Suprapubic skin (tissue), 4 donors: ENCODE data around the gene MCTP1. TPM values are rescaled to one million over a fixed set of nuclear protein-coding genes. Genes with fewer than 3 reads are reported as not detected.

Experiments
- DNase-seq, 2 donors: peaks; one replicate each; pipeline ENCODE4 v3.0.0-alpha.2; 2019; ENCODE audit warnings: low spot score in 2 of 2
- H3K27ac ChIP-seq: fragments of 200-600 bp; sonication (generic); one replicate; pipeline ENCODE4 v1.5.1; 2019
- H3K27me3 ChIP-seq: fragments of 200-600 bp; sonication (generic); one replicate; pipeline ENCODE4 v1.5.1; 2019
- H3K36me3 ChIP-seq: fragments of 200-600 bp; sonication (generic); one replicate; pipeline ENCODE4 v1.5.1; 2019
- H3K4me1 ChIP-seq: fragments of 200-600 bp; sonication (generic); one replicate; pipeline ENCODE4 v1.5.1; 2019
- H3K4me3 ChIP-seq: fragments of 200-600 bp; sonication (generic); one replicate; pipeline ENCODE4 v1.5.1; 2019; ENCODE audit warnings: mild to moderate bottlenecking
- H3K9me3 ChIP-seq: fragments of 200-600 bp; sonication (generic); one replicate; pipeline ENCODE4 v1.5.1; 2019
- CTCF ChIP-seq, 2 donors: fragments of 200-600 bp in 1 of 2; fragments of 450-650 bp in 1 of 2; sonication (generic) in 1 of 2; IDR thresholded peaks; one replicate each; pipeline ENCODE4 v1.5.1; 2016 to 2019; ENCODE audit warnings: antibody characterized with exemption in 2 of 2, mild to moderate bottlenecking in 1 of 2, moderate library complexity in 1 of 2
- EP300 ChIP-seq: sonication (generic); formaldehyde crosslinking; IDR thresholded peaks from one replicate; pipeline ENCODE4 v1.6.1; 2017; ENCODE audit warnings: antibody characterized with exemption
- POLR2A ChIP-seq, 2 donors: fragments of 450-650 bp; IDR thresholded peaks; one replicate each; pipeline ENCODE4 v1.6.1; 2017; ENCODE audit warnings: antibody characterized with exemption in 2 of 2, mild to moderate bottlenecking in 2 of 2, moderate library complexity in 2 of 2
- POLR2AphosphoS5 ChIP-seq, 3 donors: sonication (generic); formaldehyde crosslinking; IDR thresholded peaks; one replicate each; pipeline ENCODE4 v1.6.1; 2017; ENCODE audit warnings: antibody characterized with exemption in 3 of 3
- WGBS: methylation state at CpG from one replicate; pipeline ENCODE4 v1.1.5; 2018; 5-methylcytosine and 5-hydroxymethylcytosine counted together
- total RNA-seq, 4 donors: library from RNA; depleted of rRNA; stranded (reverse); fragments of >200 nt; gene quantifications; one replicate each; pipeline ENCODE4 v1.1.0, GENCODE V29; 2016

MCTP1 gene
- total RNA-seq, 4 donors from 2014 or later, result 5.0 to 19.1 (median 10.6) TPM

- no peak for TF ChIP-seq POLR2A (IDR thresholded peaks at IDR 0.05)
- TF ChIP-seq EP300, result no peak
- no peak for TF ChIP-seq POLR2AphosphoS5 (IDR thresholded peaks at IDR 0.05)
- no peak for TF ChIP-seq CTCF (IDR thresholded peaks at IDR 0.05)
- H3K27ac ChIP-seq, result no peak overlapping the region
- no peak overlapping the region for H3K4me3 ChIP-seq
- no peak for DNase-seq
- H3K4me1 ChIP-seq, result no peaks in the 10 kb centered on the region
- 60% methylated on average over 2 of the region's 2 CpGs for WGBS
- H3K36me3 ChIP-seq, result no peaks in the 10 kb centered on the region
- no peaks in the 10 kb centered on the region for H3K9me3 ChIP-seq
- H3K27me3 ChIP-seq, result no peaks in the 10 kb centered on the region
Measured at GRCh38 chr5:94744906-94745305, 540.0 kb downstream of the MCTP1 start.

- H3K36me3 ChIP-seq, result no peaks in the 10 kb centered on the region
- no peak for TF ChIP-seq POLR2AphosphoS5 (IDR thresholded peaks at IDR 0.05)
- no peaks in the 10 kb centered on the region for H3K27me3 ChIP-seq
- no peak overlapping the region for H3K4me3 ChIP-seq
- no peaks in the 10 kb centered on the region for H3K9me3 ChIP-seq
- H3K4me1 ChIP-seq, result no peaks in the 10 kb centered on the region
- DNase-seq, result no peak
- WGBS, result 86% methylated on average over 4 of the region's 4 CpGs
- H3K27ac ChIP-seq, result no peak overlapping the region
Measured at GRCh38 chr5:94742852-94743251, 542.0 kb downstream of the MCTP1 start.

GRCh38 chr5:94740286-94740685 is 544.6 kb downstream of the MCTP1 start:
- TF ChIP-seq POLR2A (IDR thresholded peaks at IDR 0.05) (no peak), POLR2AphosphoS5 (IDR thresholded peaks at IDR 0.05) (no peak)
- no peak for DNase-seq
- no peak overlapping the region for H3K27ac ChIP-seq
- H3K9me3 ChIP-seq, result no peaks in the 10 kb centered on the region
- WGBS, result 40% methylated on average over 2 of the region's 2 CpGs
- no peak overlapping the region for H3K4me3 ChIP-seq
- H3K27me3 ChIP-seq, result no peaks in the 10 kb centered on the region
- no peaks in the 10 kb centered on the region for H3K36me3 ChIP-seq
- H3K4me1 ChIP-seq, result no peaks in the 10 kb centered on the region

GRCh38 chr5:94736498-94736897 is 548.4 kb downstream of the MCTP1 start:
- no peaks in the 10 kb centered on the region for H3K27me3 ChIP-seq
- no peak for DNase-seq
- no peaks in the 10 kb centered on the region for H3K9me3 ChIP-seq
- no peak overlapping the region for H3K4me3 ChIP-seq
- WGBS, result 86% methylated on average over 1 of the region's 1 CpG
- no peak overlapping the region for H3K27ac ChIP-seq
- TF ChIP-seq CTCF (IDR thresholded peaks at IDR 0.05), result no peak
- TF ChIP-seq POLR2A (IDR thresholded peaks at IDR 0.05), result no peak
- no peak for TF ChIP-seq EP300
- no peak for TF ChIP-seq POLR2AphosphoS5 (IDR thresholded peaks at IDR 0.05)
- no peaks in the 10 kb centered on the region for H3K36me3 ChIP-seq
- no peaks in the 10 kb centered on the region for H3K4me1 ChIP-seq

GRCh38 chr5:94731471-94731870 is 553.4 kb downstream of the MCTP1 start:
- Histone ChIP-seq H3K4me3 (no peak overlapping the region), H3K4me1 (no peaks in the 10 kb centered on the region), H3K9me3 (no peaks in the 10 kb centered on the region), H3K27me3 (no peaks in the 10 kb centered on the region), H3K27ac (no peak overlapping the region), H3K36me3 (no peaks in the 10 kb centered on the region)
- no peak for TF ChIP-seq CTCF (IDR thresholded peaks at IDR 0.05)
- no peak for TF ChIP-seq POLR2A (IDR thresholded peaks at IDR 0.05)
- 49% methylated on average over 1 of the region's 1 CpG for WGBS
- DNase-seq, result no peak

GRCh38 chr5:94725142-94725541 is 559.8 kb downstream of the MCTP1 start:
- no peaks in the 10 kb centered on the region for H3K36me3 ChIP-seq
- DNase-seq, result no peak
- no peak overlapping the region for H3K27ac ChIP-seq
- no peaks in the 10 kb centered on the region for H3K27me3 ChIP-seq
- H3K4me1 ChIP-seq, result no peaks in the 10 kb centered on the region
- WGBS, result 71% methylated on average over 1 of the region's 1 CpG
- no peak for TF ChIP-seq POLR2AphosphoS5 (IDR thresholded peaks at IDR 0.05)
- TF ChIP-seq CTCF (IDR thresholded peaks at IDR 0.05), result no peak
- no peak for TF ChIP-seq EP300
- no peak for TF ChIP-seq POLR2A (IDR thresholded peaks at IDR 0.05)
- H3K4me3 ChIP-seq, result no peak overlapping the region
- H3K9me3 ChIP-seq, result no peaks in the 10 kb centered on the region
